ENCODE measurements around the gene SLC25A30. TPM values are rescaled to one million over a fixed set of nuclear protein-coding genes. Genes with fewer than 3 reads are reported as not detected.

Gene SLC25A30
- total and polyA plus RNA-seq, 9 of the 15 experiments (the other 6 are each of a cell fraction or from before 2014, with no cell fraction given): 1.1 to 11.1 (median 5.6) TPM

DNA sequence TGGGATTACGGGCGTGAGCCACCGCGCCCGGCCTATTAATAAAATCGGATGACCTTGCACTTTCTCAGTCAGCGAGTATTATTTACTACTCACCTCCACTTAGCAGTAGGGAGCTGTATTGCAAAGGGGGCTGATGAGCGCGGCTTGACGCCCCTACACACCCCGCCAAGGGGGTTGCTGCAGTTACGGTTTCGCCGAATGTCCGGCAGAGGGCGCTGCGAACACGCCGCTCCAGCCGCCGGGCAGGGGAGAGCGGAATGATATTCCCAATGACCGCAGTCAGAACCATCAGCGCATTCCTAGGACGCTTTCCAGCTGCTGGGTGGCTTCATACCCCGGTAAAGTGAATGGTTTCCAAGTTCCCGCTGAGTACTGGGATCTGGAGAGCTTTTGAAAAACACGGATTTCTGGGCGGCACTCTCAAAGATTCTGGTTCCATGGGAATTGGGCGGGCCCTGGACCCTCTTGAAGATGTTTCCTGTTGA lies 47.2 kb downstream of the SLC25A30 start:
- in situ Hi-C loops (cut with MboI) (loop anchor here (25.0 kb wide), 1 partner anchor 341 kb away; the partner anchor contains the start of gene CBY2), intact Hi-C loops (cut with micrococcal nuclease) (loop anchor here (2.0 to 10.0 kb wide), 3 partner anchors 94 to 346 kb away; partner anchors contain the start of gene COG3)
- Histone ChIP-seq H3K4me2 (ENCODE audit: insufficient read depth, low read length) (no peak overlapping the region; the same call in 1 of the 2 replicates), H4K20me1 (replicated peaks; ENCODE audit: control insufficient read depth, insufficient read depth, low read length) (no peaks in the 10 kb centered on the region), H3K4me3 (no peak overlapping the region), H3K9me3 (replicated peaks; ENCODE audit: control insufficient read depth, insufficient read depth, low read depth, low read length) (no peaks in the 10 kb centered on the region), H3K36me3 (ENCODE audit: control insufficient read depth, insufficient read depth, low read length) (no peaks in the 10 kb centered on the region), H3K9ac (ENCODE audit: insufficient read depth in 1 of 2, low read depth in 2 of 2, low read length in 2 of 2) (no peak overlapping the region), H3K4me1 (replicated peaks in 1 of 2; ENCODE audit: control insufficient read depth in 2 of 2, insufficient read depth in 2 of 2, low read length in 2 of 2) (peaks cover 9 to 17% of the 10 kb centered on the region in 2 experiments; a peak in 4 of 5 replicates), H3K27me3 (ENCODE audit: control insufficient read depth in 2 of 2, insufficient read depth in 2 of 2, low read length in 2 of 2) (no peaks in the 10 kb centered on the region), H3K27ac (ENCODE audit: extremely low read depth, low read depth, low read length) (no peak overlapping the region), H2AFZ (ENCODE audit: low read depth, low read length) (no peak overlapping the region), H3K9me1 (ENCODE audit: control insufficient read depth, insufficient read depth, low read length) (no peaks in the 10 kb centered on the region), H3K79me2 (ENCODE audit: control insufficient read depth, insufficient read depth, low read length) (no peaks in the 10 kb centered on the region)
- DNase-seq (ENCODE audit: extremely low read depth in 1 of 4, low spot score in 3 of 4): peak; percentile 66 to 76 (median 74)
- ChIA-PET POLR2A (interaction anchor here (0.5 kb wide), 1 partner anchor 238 kb away, joined by 3 read pairs; no protein-coding TSS in a partner anchor), CTCF (ENCODE audit: low intra/inter-chr PET ratio) (interaction anchor here (0.6 to 1.5 kb wide), 6 partner anchors 23 to 347 kb away, joined by 3 to 8 read pairs (median 4); no protein-coding TSS in a partner anchor)
- 29% methylated on average over 11 of the region's 30 CpGs for WGBS (ENCODE audit: insufficient coverage, low coverage, missing lambda C conversion rate)
- no TSS peak for BruUV-seq (replicated peaks)
- ATAC-seq: peak; percentile 87
- no peak for FAIRE-seq
- TF ChIP-seq ZNF197 (CRISPR knock-in tag; IDR thresholded peaks at IDR 0.05; ENCODE audit: low read depth) (no peak), ZNF551 (CRISPR knock-in tag; IDR thresholded peaks at IDR 0.05) (no peak), MAFG (tag; conservative IDR thresholded peaks at IDR 0.05) (no peak; the same call in 1 of the 2 replicates), ZNF217 (CRISPR knock-in tag; IDR thresholded peaks at IDR 0.05) (no peak), ZNF444 (CRISPR knock-in tag; IDR thresholded peaks at IDR 0.05) (no peak), ZFP1 (CRISPR knock-in tag; IDR thresholded peaks at IDR 0.05) (no peak), SIN3B (IDR thresholded peaks at IDR 0.05; ENCODE audit: low read depth) (no peak), ATF1 (CRISPR knock-in tag; IDR thresholded peaks at IDR 0.05) (no peak), ATF1 (tag; IDR thresholded peaks at IDR 0.05) (no peak), SLC30A9 (CRISPR knock-in tag; IDR thresholded peaks at IDR 0.05) (no peak), SMAD1 (IDR thresholded peaks at IDR 0.05; ENCODE audit: low read depth, low read length, partially characterized antibody) (no peak), CXXC5 (CRISPR knock-in tag; IDR thresholded peaks at IDR 0.05) (no peak), ETV5 (CRISPR knock-in tag; IDR thresholded peaks at IDR 0.05; ENCODE audit: low read depth) (no peak), TEAD4 (IDR thresholded peaks at IDR 0.05; ENCODE audit: low read length) (no peak), TEAD4 (CRISPR knock-in tag; IDR thresholded peaks at IDR 0.05; ENCODE audit: borderline replicate concordance) (no peak), HDAC1 (IDR thresholded peaks at IDR 0.05) (no peak)
- TF ChIP-seq, protein P1, sequence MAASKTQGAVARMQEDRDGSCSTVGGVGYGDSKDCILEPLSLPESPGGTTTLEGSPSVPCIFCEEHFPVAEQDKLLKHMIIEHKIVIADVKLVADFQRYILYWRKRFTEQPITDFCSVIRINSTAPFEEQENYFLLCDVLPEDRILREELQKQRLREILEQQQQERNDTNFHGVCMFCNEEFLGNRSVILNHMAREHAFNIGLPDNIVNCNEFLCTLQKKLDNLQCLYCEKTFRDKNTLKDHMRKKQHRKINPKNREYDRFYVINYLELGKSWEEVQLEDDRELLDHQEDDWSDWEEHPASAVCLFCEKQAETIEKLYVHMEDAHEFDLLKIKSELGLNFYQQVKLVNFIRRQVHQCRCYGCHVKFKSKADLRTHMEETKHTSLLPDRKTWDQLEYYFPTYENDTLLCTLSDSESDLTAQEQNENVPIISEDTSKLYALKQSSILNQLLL (CRISPR knock-in tag; IDR thresholded peaks at IDR 0.05; ENCODE audit: borderline replicate concordance): no peak
- TF ChIP-seq, protein P2, sequence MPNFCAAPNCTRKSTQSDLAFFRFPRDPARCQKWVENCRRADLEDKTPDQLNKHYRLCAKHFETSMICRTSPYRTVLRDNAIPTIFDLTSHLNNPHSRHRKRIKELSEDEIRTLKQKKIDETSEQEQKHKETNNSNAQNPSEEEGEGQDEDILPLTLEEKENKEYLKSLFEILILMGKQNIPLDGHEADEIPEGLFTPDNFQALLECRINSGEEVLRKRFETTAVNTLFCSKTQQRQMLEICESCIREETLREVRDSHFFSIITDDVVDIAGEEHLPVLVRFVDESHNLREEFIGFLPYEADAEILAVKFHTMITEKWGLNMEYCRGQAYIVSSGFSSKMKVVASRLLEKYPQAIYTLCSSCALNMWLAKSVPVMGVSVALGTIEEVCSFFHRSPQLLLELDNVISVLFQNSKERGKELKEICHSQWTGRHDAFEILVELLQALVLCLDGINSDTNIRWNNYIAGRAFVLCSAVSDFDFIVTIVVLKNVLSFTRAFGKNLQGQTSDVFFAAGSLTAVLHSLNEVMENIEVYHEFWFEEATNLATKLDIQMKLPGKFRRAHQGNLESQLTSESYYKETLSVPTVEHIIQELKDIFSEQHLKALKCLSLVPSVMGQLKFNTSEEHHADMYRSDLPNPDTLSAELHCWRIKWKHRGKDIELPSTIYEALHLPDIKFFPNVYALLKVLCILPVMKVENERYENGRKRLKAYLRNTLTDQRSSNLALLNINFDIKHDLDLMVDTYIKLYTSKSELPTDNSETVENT (CRISPR knock-in tag; IDR thresholded peaks at IDR 0.05): no peak
- TF ChIP-seq, protein P3, sequence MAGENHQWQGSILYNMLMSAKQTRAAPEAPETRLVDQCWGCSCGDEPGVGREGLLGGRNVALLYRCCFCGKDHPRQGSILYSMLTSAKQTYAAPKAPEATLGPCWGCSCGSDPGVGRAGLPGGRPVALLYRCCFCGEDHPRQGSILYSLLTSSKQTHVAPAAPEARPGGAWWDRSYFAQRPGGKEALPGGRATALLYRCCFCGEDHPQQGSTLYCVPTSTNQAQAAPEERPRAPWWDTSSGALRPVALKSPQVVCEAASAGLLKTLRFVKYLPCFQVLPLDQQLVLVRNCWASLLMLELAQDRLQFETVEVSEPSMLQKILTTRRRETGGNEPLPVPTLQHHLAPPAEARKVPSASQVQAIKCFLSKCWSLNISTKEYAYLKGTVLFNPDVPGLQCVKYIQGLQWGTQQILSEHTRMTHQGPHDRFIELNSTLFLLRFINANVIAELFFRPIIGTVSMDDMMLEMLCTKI (IDR thresholded peaks at IDR 0.05; ENCODE audit: partially characterized antibody): no peak

Data from K562 (cell line).